K562 (cell line): ENCODE measurements around the gene TMEM14C. TPM values are rescaled to one million over a fixed set of nuclear protein-coding genes. Genes with fewer than 3 reads are reported as not detected.
"Not testable (repeated sequence)": the region's sequence is repeated elsewhere in the genome, so short reads cannot be mapped to it uniquely, and the experiment has no call there.

ENCODE experiments used
- ATAC-seq: fragments of 200-7000 bp; cut with Tn5 transposase; 3 replicates; pipeline ENCODE4 v1.9.1; 2020; ENCODE audit warnings: moderate library complexity
- BruUV-seq: library from RNA; stranded (reverse); fragments of 400-500 nt; replicated peaks from 2 replicates; lab custom pipeline; 2021; lab: Mats Ljungman, UMichigan
- CTCF ChIA-PET: fragments of 300-600 bp; formaldehyde crosslinking; extraction: SDS; loops from one replicate; lab custom pipeline; 2021; ENCODE audit warnings: low intra/inter-chr PET ratio; lab: Yijun Ruan, JAX
- POLR2A ChIA-PET: fragments of 300-600, 350-650 bp; sonication (Branson Sonifier 250); formaldehyde crosslinking; extraction: SDS; loops from one replicate; lab custom pipeline; 2021; ENCODE audit warnings: antibody characterized with exemption, inconsistent platforms; lab: Yijun Ruan, JAX
- DNase-seq, 4 experiments: peaks; one replicate each; pipeline versions ENCODE4 v3.0.0 to v3.0.0-alpha.2; 2011 to 2018; ENCODE audit warnings: low spot score in 3 of 4, mixed read lengths in 3 of 4; ENCODE audit errors: extremely low read depth in 1 of 4
- FAIRE-seq: peaks from 2 replicates; lab custom pipeline; 2011; peaks lifted over from hg19 to GRCh38; lab: Jason Lieb, UNC
- H2AFZ ChIP-seq: 2 replicates; pipeline ENCODE4 v1.6.0; 2011; ENCODE audit warnings: low read depth, low read length, control low read depth, inconsistent platforms
- H3K27ac ChIP-seq: fragments of 200-600 bp; 3 replicates; pipeline ENCODE4 v1.8.0; 2011; ENCODE audit warnings: low read depth, mild to moderate bottlenecking, control low read depth, inconsistent platforms, low read length, moderate library complexity, mixed read lengths; ENCODE audit errors: extremely low read depth
- H3K27me3 ChIP-seq, 2 experiments: fragments of 300-600 bp in 1 of 2; 2 replicates in 1 of 2; 3 replicates in 1 of 2; pipeline versions ENCODE4 v1.6.0 to v1.8.0; 2011; ENCODE audit warnings: inconsistent platforms in 2 of 2, low read length in 2 of 2, mild to moderate bottlenecking in 1 of 2, mixed read lengths in 1 of 2, moderate library complexity in 1 of 2; ENCODE audit not compliant: control insufficient read depth in 2 of 2, insufficient read depth in 2 of 2
- H3K36me3 ChIP-seq: fragments of 300-600 bp; 3 replicates; pipeline ENCODE4 v1.8.0; 2011; ENCODE audit warnings: mild to moderate bottlenecking, low read length, inconsistent platforms; ENCODE audit not compliant: control insufficient read depth, insufficient read depth
- H3K4me1 ChIP-seq, 2 experiments: fragments of 200-600 bp in 1 of 2; replicated peaks in 1 of 2; 2 replicates in 1 of 2; 3 replicates in 1 of 2; pipeline versions ENCODE4 v1.5.1 to v1.8.0; 2011; ENCODE audit warnings: inconsistent platforms in 2 of 2, low read length in 2 of 2, mild to moderate bottlenecking in 1 of 2, mixed read lengths in 1 of 2, moderate library complexity in 1 of 2; ENCODE audit not compliant: control insufficient read depth in 2 of 2, insufficient read depth in 2 of 2
- H3K4me2 ChIP-seq: 2 replicates; pipeline ENCODE4 v1.6.1; 2011; ENCODE audit warnings: low read length, control low read depth, inconsistent platforms, mixed read lengths; ENCODE audit not compliant: insufficient read depth
- H3K4me3 ChIP-seq: fragments of 200-600 bp; sonication (generic), shearing (Covaris generic); 2 replicates; pipeline ENCODE4 v1.5.1; 2016; ENCODE audit warnings: control low read depth, inconsistent platforms
- H3K79me2 ChIP-seq: fragments of 200-600 bp; 3 replicates; pipeline ENCODE4 v1.8.0; 2011; ENCODE audit warnings: low read length, inconsistent platforms; ENCODE audit not compliant: control insufficient read depth, insufficient read depth
- H3K9ac ChIP-seq, 2 experiments: 2 replicates each; pipeline versions ENCODE4 v1.6.0 to v1.6.1; 2011; ENCODE audit warnings: low read depth in 2 of 2, low read length in 2 of 2, control low read depth in 1 of 2, inconsistent platforms in 1 of 2, mild to moderate bottlenecking in 1 of 2, mixed read lengths in 1 of 2; ENCODE audit not compliant: insufficient read depth in 1 of 2
- H3K9me1 ChIP-seq: one replicate; pipeline ENCODE4 v1.6.0; 2011; ENCODE audit warnings: inconsistent platforms, mild to moderate bottlenecking, low read length, moderate library complexity; ENCODE audit not compliant: control insufficient read depth, insufficient read depth
- H3K9me3 ChIP-seq: replicated peaks from 2 replicates; pipeline ENCODE4 v1.5.1; 2011; ENCODE audit warnings: low read depth, low read length, inconsistent platforms; ENCODE audit not compliant: control insufficient read depth, insufficient read depth
- H4K20me1 ChIP-seq: replicated peaks from 2 replicates; pipeline ENCODE4 v1.6.1; 2011; ENCODE audit warnings: low read length, inconsistent platforms, mixed read lengths; ENCODE audit not compliant: control insufficient read depth, insufficient read depth
- ZBTB12 ChIP-seq: fragments of 250-450 bp; sonication (Bioruptor Pico); IDR thresholded peaks from 2 replicates; pipeline ENCODE4 v1.4.0; 2020
- ZNF354B ChIP-seq: fragments of 250-450 bp; sonication (Bioruptor Pico); IDR thresholded peaks from 2 replicates; pipeline ENCODE4 v1.4.0; 2020
- ZNF395 ChIP-seq: fragments of 200-800 bp; sonication (Bioruptor generic); IDR thresholded peaks from 2 replicates; pipeline ENCODE4 v1.6.1; 2017; ENCODE audit warnings: missing genetic modification characterization, missing compliant biosample characterization
- WGBS: fragments of 100-300 bp; shearing (Covaris generic); methylation state at CpG from one replicate; pipeline ENCODE4 v1.1.6; 2016; ENCODE audit warnings: low coverage, mixed read lengths; ENCODE audit not compliant: insufficient coverage; ENCODE audit errors: missing lambda C conversion rate; 5-methylcytosine and 5-hydroxymethylcytosine counted together
- in situ Hi-C: fragments of 300-500 bp; cut with MboI; formaldehyde crosslinking; loops from 4 replicates; pipeline ENCODE4 v1.15.0; 2018; ENCODE audit warnings: inconsistent platforms, mixed read lengths
- intact Hi-C: fragments of 100-400 bp; cut with micrococcal nuclease; formaldehyde crosslinking; loops from 2 replicates; pipeline ENCODE4 v1.14.2; 2022
- polyA plus RNA-seq, 8 experiments: library from polyadenylated mRNA; depleted of rRNA in 4 of 8; stranded (reverse) in 5 of 8; unstranded in 3 of 8; fragments of >200 nt; fragmentation: Nextera tagmentation in 2 of 8; fragmentation: Illumina TruSeq in 1 of 8; extraction: Ambion mirVana in 2 of 8; extraction: Trizol in 1 of 8; gene quantifications; 2 replicates each; pipeline versions ENCODE4 v1.2.1 to v1.2.3, GENCODE V29; 2011 to 2014; ENCODE audit warnings: inconsistent platforms in 1 of 8, missing spikeins in 1 of 8
- total RNA-seq, 7 experiments: library from RNA; depleted of rRNA in 6 of 7; stranded (reverse); fragments of >200 nt in 6 of 7; fragmentation: Illumina TruSeq in 2 of 7; extraction: Trizol in 2 of 7; gene quantifications; 2 replicates each; pipeline versions ENCODE4 v1.2.1 to v1.2.3, GENCODE V29; 2011 to 2021; ENCODE audit warnings: low replicate concordance in 1 of 7

The TMEM14C gene
- total and polyA plus RNA-seq, 9 of the 15 experiments (the other 6 are each of a cell fraction or from before 2014, with no cell fraction given) = 151 to 496 (median 263) TPM

GRCh38 chr6:10750568-10750967, 27.7 kb downstream of the TMEM14C start (continued):
- TF ChIP-seq ZNF395 (CRISPR knock-in tag) (peak; percentile 86), ZBTB12 (CRISPR knock-in tag) (peak; percentile 59; the same call in 1 of the 2 replicates), ZNF354B (CRISPR knock-in tag) (peak; percentile 73; the same call in 1 of the 2 replicates)
- TF ChIP-seq, all 486 proteins: peak for 78; not testable (repeated sequence) for 408

GRCh38 chr6:10751757-10752156, 28.9 kb downstream of the TMEM14C start:
- Histone ChIP-seq H3K79me2 (peaks cover 82% of the 10 kb centered on the region), H3K4me1 (peaks cover 17 to 32% of the 10 kb centered on the region in 2 experiments), H4K20me1 (peaks cover 25% of the 10 kb centered on the region), H3K9ac (0 out of 4 replicates have a peak overlapping the region, but pooled peaks of 1 of the 2 experiments have one; percentile 15), H3K36me3 (peaks cover 70% of the 10 kb centered on the region)
- H3K27me3 ChIP-seq, H2AFZ ChIP-seq, CTCF ChIA-PET, ATAC-seq, H3K9me3 ChIP-seq, H3K9me1 ChIP-seq, H3K4me2 ChIP-seq, BruUV-seq, in situ Hi-C loops, intact Hi-C loops, H3K4me3 ChIP-seq, H3K27ac ChIP-seq: not testable (repeated sequence)
- FAIRE-seq (peak; percentile 95), DNase-seq (peak in 1 of 4 experiments; percentile 30)
- POLR2A ChIA-PET = interaction anchor here (0.9 kb wide), 1 partner anchor 9 kb away, joined by 3 read pairs; no protein-coding TSS in a partner anchor
- 65% methylated on average over 3 of the region's 5 CpGs for WGBS
